K562 (cell line): ENCODE results near the gene RHEB. TPM values are rescaled to one million over a fixed set of nuclear protein-coding genes. Genes with fewer than 3 reads are reported as not detected.
A peak's percentile ranks its signal among the peaks of the same experiment; 100 is the strongest.

Experiments
- ATAC-seq: fragments of 200-7000 bp; cut with Tn5 transposase; 3 replicates; pipeline ENCODE4 v1.9.1; 2020; ENCODE audit warnings: moderate library complexity
- BruUV-seq: library from RNA; stranded (reverse); fragments of 400-500 nt; replicated peaks from 2 replicates; lab custom pipeline; 2021; lab: Mats Ljungman, UMichigan
- CTCF ChIA-PET: fragments of 300-600 bp; formaldehyde crosslinking; extraction: SDS; loops from one replicate; lab custom pipeline; 2021; ENCODE audit warnings: low intra/inter-chr PET ratio; lab: Yijun Ruan, JAX
- POLR2A ChIA-PET: fragments of 300-600, 350-650 bp; sonication (Branson Sonifier 250); formaldehyde crosslinking; extraction: SDS; loops from one replicate; lab custom pipeline; 2021; ENCODE audit warnings: antibody characterized with exemption, inconsistent platforms; lab: Yijun Ruan, JAX
- DNase-seq, 4 experiments: peaks; one replicate each; pipeline versions ENCODE4 v3.0.0 to v3.0.0-alpha.2; 2011 to 2018; ENCODE audit warnings: low spot score in 3 of 4, mixed read lengths in 3 of 4; ENCODE audit errors: extremely low read depth in 1 of 4
- FAIRE-seq: peaks from 2 replicates; lab custom pipeline; 2011; peaks lifted over from hg19 to GRCh38; lab: Jason Lieb, UNC
- H2AFZ ChIP-seq: 2 replicates; pipeline ENCODE4 v1.6.0; 2011; ENCODE audit warnings: low read depth, low read length, control low read depth, inconsistent platforms
- H3K27ac ChIP-seq: fragments of 200-600 bp; 3 replicates; pipeline ENCODE4 v1.8.0; 2011; ENCODE audit warnings: low read depth, mild to moderate bottlenecking, control low read depth, inconsistent platforms, low read length, moderate library complexity, mixed read lengths; ENCODE audit errors: extremely low read depth
- H3K27me3 ChIP-seq, 2 experiments: fragments of 300-600 bp in 1 of 2; 2 replicates in 1 of 2; 3 replicates in 1 of 2; pipeline versions ENCODE4 v1.6.0 to v1.8.0; 2011; ENCODE audit warnings: inconsistent platforms in 2 of 2, low read length in 2 of 2, mild to moderate bottlenecking in 1 of 2, mixed read lengths in 1 of 2, moderate library complexity in 1 of 2; ENCODE audit not compliant: control insufficient read depth in 2 of 2, insufficient read depth in 2 of 2
- H3K36me3 ChIP-seq: fragments of 300-600 bp; 3 replicates; pipeline ENCODE4 v1.8.0; 2011; ENCODE audit warnings: mild to moderate bottlenecking, low read length, inconsistent platforms; ENCODE audit not compliant: control insufficient read depth, insufficient read depth
- H3K4me1 ChIP-seq, 2 experiments: fragments of 200-600 bp in 1 of 2; replicated peaks in 1 of 2; 2 replicates in 1 of 2; 3 replicates in 1 of 2; pipeline versions ENCODE4 v1.5.1 to v1.8.0; 2011; ENCODE audit warnings: inconsistent platforms in 2 of 2, low read length in 2 of 2, mild to moderate bottlenecking in 1 of 2, mixed read lengths in 1 of 2, moderate library complexity in 1 of 2; ENCODE audit not compliant: control insufficient read depth in 2 of 2, insufficient read depth in 2 of 2
- H3K4me2 ChIP-seq: 2 replicates; pipeline ENCODE4 v1.6.1; 2011; ENCODE audit warnings: low read length, control low read depth, inconsistent platforms, mixed read lengths; ENCODE audit not compliant: insufficient read depth
- H3K4me3 ChIP-seq: fragments of 200-600 bp; sonication (generic), shearing (Covaris generic); 2 replicates; pipeline ENCODE4 v1.5.1; 2016; ENCODE audit warnings: control low read depth, inconsistent platforms
- H3K79me2 ChIP-seq: fragments of 200-600 bp; 3 replicates; pipeline ENCODE4 v1.8.0; 2011; ENCODE audit warnings: low read length, inconsistent platforms; ENCODE audit not compliant: control insufficient read depth, insufficient read depth
- H3K9ac ChIP-seq, 2 experiments: 2 replicates each; pipeline versions ENCODE4 v1.6.0 to v1.6.1; 2011; ENCODE audit warnings: low read depth in 2 of 2, low read length in 2 of 2, control low read depth in 1 of 2, inconsistent platforms in 1 of 2, mild to moderate bottlenecking in 1 of 2, mixed read lengths in 1 of 2; ENCODE audit not compliant: insufficient read depth in 1 of 2
- H3K9me1 ChIP-seq: one replicate; pipeline ENCODE4 v1.6.0; 2011; ENCODE audit warnings: inconsistent platforms, mild to moderate bottlenecking, low read length, moderate library complexity; ENCODE audit not compliant: control insufficient read depth, insufficient read depth
- H3K9me3 ChIP-seq: replicated peaks from 2 replicates; pipeline ENCODE4 v1.5.1; 2011; ENCODE audit warnings: low read depth, low read length, inconsistent platforms; ENCODE audit not compliant: control insufficient read depth, insufficient read depth
- H4K20me1 ChIP-seq: replicated peaks from 2 replicates; pipeline ENCODE4 v1.6.1; 2011; ENCODE audit warnings: low read length, inconsistent platforms, mixed read lengths; ENCODE audit not compliant: control insufficient read depth, insufficient read depth
- ADNP ChIP-seq: fragments of 200-800 bp; sonication (Bioruptor generic); IDR thresholded peaks from 2 replicates; pipeline ENCODE4 v1.6.1; 2016; ENCODE audit warnings: missing genetic modification characterization, missing compliant biosample characterization
- ARID2 ChIP-seq: fragments of 450-650 bp; IDR thresholded peaks from 2 replicates; pipeline ENCODE4 v1.6.1; 2017; ENCODE audit warnings: antibody characterized with exemption, mild to moderate bottlenecking
- BCOR ChIP-seq: fragments of 450-650 bp; IDR thresholded peaks from 2 replicates; pipeline ENCODE4 v1.6.1; 2016
- BHLHE40 ChIP-seq: IDR thresholded peaks from 2 replicates; pipeline ENCODE4 v1.6.1; 2011; ENCODE audit warnings: low read length, improper control_type of control experiment
- BRCA1 ChIP-seq, 2 experiments: fragments of 450-650 bp in 1 of 2; sonication (generic) in 1 of 2; formaldehyde crosslinking in 1 of 2; IDR thresholded peaks; 2 replicates each; pipeline versions ENCODE4 v1.5.0 to v1.6.1; 2017 to 2020; ENCODE audit warnings: mild to moderate bottlenecking in 1 of 2, missing genetic modification reagents in 1 of 2
- CBFA2T3 ChIP-seq: fragments of 450-650 bp; IDR thresholded peaks from 2 replicates; pipeline ENCODE4 v1.6.1; 2017
- E2F3 ChIP-seq: fragments of 250-450 bp; sonication (Bioruptor Pico); IDR thresholded peaks from 2 replicates; pipeline ENCODE4 v1.4.0; 2020; ENCODE audit warnings: mild to moderate bottlenecking
- NFATC3 ChIP-seq: fragments of 450-650 bp; IDR thresholded peaks from 2 replicates; pipeline ENCODE4 v1.6.1; 2017; ENCODE audit warnings: mild to moderate bottlenecking
- POU5F1 ChIP-seq: fragments of 150-350 bp; IDR thresholded peaks from 2 replicates; pipeline ENCODE4 v1.6.1; 2014; ENCODE audit warnings: borderline replicate concordance, low read length, low read depth, mild to moderate bottlenecking; ENCODE audit not compliant: partially characterized antibody
- PTBP1 ChIP-seq: fragments of 200-400 bp; formaldehyde crosslinking; IDR thresholded peaks from 2 replicates; pipeline ENCODE4 v1.6.1; 2017; ENCODE audit warnings: low read depth, low read length
- SIX5 ChIP-seq, 2 experiments: IDR thresholded peaks; 2 replicates each; pipeline ENCODE4 v1.6.1; 2011; ENCODE audit warnings: low read length in 2 of 2, borderline replicate concordance in 1 of 2, low read depth in 1 of 2, mild to moderate bottlenecking in 1 of 2, moderate library complexity in 1 of 2; ENCODE audit not compliant: insufficient read depth in 1 of 2
- SMARCA5 ChIP-seq: fragments of 450-650 bp; IDR thresholded peaks from 2 replicates; pipeline ENCODE4 v1.6.1; 2016
- TBP ChIP-seq: optimal IDR thresholded peaks from 2 replicates; pipeline ENCODE3; 2011; ENCODE audit warnings: low read depth, low read length, improper control_type of control experiment
- U2AF2 ChIP-seq: fragments of 200-400 bp; formaldehyde crosslinking; optimal IDR thresholded peaks from 2 replicates; pipeline ENCODE3; 2017; ENCODE audit warnings: low read depth, mild to moderate bottlenecking, low read length
- ZBED1 ChIP-seq: IDR thresholded peaks from 2 replicates; pipeline ENCODE4 v1.6.1; 2014
- ZC3H4 ChIP-seq: sonication (generic); formaldehyde crosslinking; IDR thresholded peaks from 2 replicates; pipeline ENCODE4 v1.9.0; 2021; ENCODE audit warnings: missing genetic modification reagents, borderline replicate concordance
- ZNF232 ChIP-seq: sonication (generic); formaldehyde crosslinking; IDR thresholded peaks from 2 replicates; pipeline ENCODE4 v1.8.0; 2022; ENCODE audit warnings: mild to moderate bottlenecking, missing genetic modification reagents
- WGBS: fragments of 100-300 bp; shearing (Covaris generic); methylation state at CpG from one replicate; pipeline ENCODE4 v1.1.6; 2016; ENCODE audit warnings: low coverage, mixed read lengths; ENCODE audit not compliant: insufficient coverage; ENCODE audit errors: missing lambda C conversion rate; 5-methylcytosine and 5-hydroxymethylcytosine counted together
- in situ Hi-C: fragments of 300-500 bp; cut with MboI; formaldehyde crosslinking; loops from 4 replicates; pipeline ENCODE4 v1.15.0; 2018; ENCODE audit warnings: inconsistent platforms, mixed read lengths
- intact Hi-C: fragments of 100-400 bp; cut with micrococcal nuclease; formaldehyde crosslinking; loops from 2 replicates; pipeline ENCODE4 v1.14.2; 2022
- polyA plus RNA-seq, 8 experiments: library from polyadenylated mRNA; depleted of rRNA in 4 of 8; stranded (reverse) in 5 of 8; unstranded in 3 of 8; fragments of >200 nt; fragmentation: Nextera tagmentation in 2 of 8; fragmentation: Illumina TruSeq in 1 of 8; extraction: Ambion mirVana in 2 of 8; extraction: Trizol in 1 of 8; gene quantifications; 2 replicates each; pipeline versions ENCODE4 v1.2.1 to v1.2.3, GENCODE V29; 2011 to 2014; ENCODE audit warnings: inconsistent platforms in 1 of 8, missing spikeins in 1 of 8
- total RNA-seq, 7 experiments: library from RNA; depleted of rRNA in 6 of 7; stranded (reverse); fragments of >200 nt in 6 of 7; fragmentation: Illumina TruSeq in 2 of 7; extraction: Trizol in 2 of 7; gene quantifications; 2 replicates each; pipeline versions ENCODE4 v1.2.1 to v1.2.3, GENCODE V29; 2011 to 2021; ENCODE audit warnings: low replicate concordance in 1 of 7
- TF ChIP-seq, protein P1 (sequence below): fragments of 450-650 bp; formaldehyde crosslinking; IDR thresholded peaks from 2 replicates; pipeline ENCODE4 v1.4.0; 2022; ENCODE audit warnings: mild to moderate bottlenecking, moderate library complexity
- TF ChIP-seq, protein P2 (sequence below): IDR thresholded peaks from 2 replicates; pipeline ENCODE4 v1.6.1; 2016; ENCODE audit warnings: missing genetic modification characterization, missing compliant biosample characterization

Gene RHEB
- total and polyA plus RNA-seq, 9 of the 15 experiments (the other 6 are each of a cell fraction or from before 2014, with no cell fraction given): 28.5 to 249 (median 182) TPM

DNA sequence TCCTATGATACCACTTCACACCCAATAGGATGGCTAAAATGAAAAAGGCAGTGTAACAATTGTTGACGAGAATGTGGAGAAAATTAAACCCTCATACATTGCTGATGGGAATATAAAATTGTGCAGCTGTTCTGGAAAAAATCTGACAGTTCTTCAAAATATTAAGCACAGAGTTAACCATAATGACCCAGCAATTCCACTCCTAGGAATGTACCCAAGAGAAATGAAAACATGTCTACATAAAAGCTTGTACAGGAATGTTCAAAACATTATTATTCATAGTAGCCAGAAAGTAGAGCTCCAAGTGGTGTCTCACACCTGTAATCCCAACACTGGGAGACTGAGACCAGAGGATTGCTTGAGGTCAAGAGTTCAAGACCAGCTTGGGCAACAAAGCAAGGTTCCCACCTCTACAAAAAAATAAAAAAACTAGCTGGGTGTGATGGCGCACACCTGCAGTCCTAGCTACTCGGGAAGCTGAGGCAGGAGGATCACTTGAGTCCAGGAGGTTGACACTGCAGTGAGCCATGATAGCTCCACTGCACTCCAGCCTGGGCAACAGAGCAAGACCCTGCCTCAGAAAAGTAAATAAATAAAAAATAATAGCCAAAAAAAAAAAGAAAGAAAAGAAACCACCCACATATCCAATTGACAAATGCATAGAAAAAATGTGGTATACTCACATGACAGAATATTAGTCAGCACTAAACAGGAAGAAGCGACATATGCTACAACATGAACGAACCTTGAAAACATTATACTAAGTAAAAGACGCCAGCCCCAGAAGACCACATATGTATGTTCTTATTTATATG is 5.0 kb downstream of the RHEB start (continued):
- TF ChIP-seq ZC3H4 (CRISPR knock-in tag) (no peak), BRCA1 (IDR thresholded peaks at IDR 0.05) (no peak), BRCA1 (CRISPR knock-in tag; IDR thresholded peaks at IDR 0.05) (no peak), BCOR (0 out of 2 replicates have a peak, but pooled peaks have one; percentile 59), POU5F1 (no peak), E2F3 (CRISPR knock-in tag) (no peak), NFATC3 (no peak), ZBED1 (no peak), SMARCA5 (peak; percentile 42; the same call in 1 of the 2 replicates), ADNP (tag) (no peak)

DNA sequence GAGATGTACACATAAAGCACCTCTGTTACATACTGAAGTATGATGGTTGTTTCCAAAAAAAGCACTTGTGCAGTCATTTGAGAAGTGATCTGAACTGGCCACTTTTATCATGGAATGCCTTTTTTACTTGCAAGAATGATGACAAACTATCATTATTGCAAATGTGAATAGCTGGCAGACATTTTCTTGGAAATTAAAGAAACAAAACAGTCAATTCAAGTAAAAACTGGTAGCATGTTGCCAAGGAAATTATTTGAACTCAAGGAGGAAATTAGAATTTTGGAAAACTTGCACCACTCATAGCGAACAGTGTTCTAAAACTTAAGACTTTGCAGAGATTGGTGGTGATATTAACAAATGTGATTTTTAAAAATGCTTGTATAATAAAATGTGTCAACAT is 6.6 kb downstream of the RHEB start:
- intact Hi-C loops (no loop called here), in situ Hi-C loops (no loop called here)
- peaks cover 81% of the 10 kb centered on the region for H4K20me1 ChIP-seq
- H3K4me1 ChIP-seq: peaks cover 14 to 45% of the 10 kb centered on the region in 2 experiments
- TF ChIP-seq U2AF2 (no peak), CBFA2T3 (no peak), BHLHE40 (no peak), ZNF232 (CRISPR knock-in tag) (no peak), PTBP1 (no peak), SIX5 (IDR thresholded peaks at IDR 0.05; ENCODE audit: borderline replicate concordance in 1 of 2, insufficient read depth in 1 of 2, low read depth in 1 of 2, low read length in 2 of 2) (no peak), TBP (no peak), ARID2 (no peak)
- TF ChIP-seq, protein P1, sequence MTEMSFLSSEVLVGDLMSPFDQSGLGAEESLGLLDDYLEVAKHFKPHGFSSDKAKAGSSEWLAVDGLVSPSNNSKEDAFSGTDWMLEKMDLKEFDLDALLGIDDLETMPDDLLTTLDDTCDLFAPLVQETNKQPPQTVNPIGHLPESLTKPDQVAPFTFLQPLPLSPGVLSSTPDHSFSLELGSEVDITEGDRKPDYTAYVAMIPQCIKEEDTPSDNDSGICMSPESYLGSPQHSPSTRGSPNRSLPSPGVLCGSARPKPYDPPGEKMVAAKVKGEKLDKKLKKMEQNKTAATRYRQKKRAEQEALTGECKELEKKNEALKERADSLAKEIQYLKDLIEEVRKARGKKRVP (CRISPR knock-in tag): no peak
- TF ChIP-seq, protein P2, sequence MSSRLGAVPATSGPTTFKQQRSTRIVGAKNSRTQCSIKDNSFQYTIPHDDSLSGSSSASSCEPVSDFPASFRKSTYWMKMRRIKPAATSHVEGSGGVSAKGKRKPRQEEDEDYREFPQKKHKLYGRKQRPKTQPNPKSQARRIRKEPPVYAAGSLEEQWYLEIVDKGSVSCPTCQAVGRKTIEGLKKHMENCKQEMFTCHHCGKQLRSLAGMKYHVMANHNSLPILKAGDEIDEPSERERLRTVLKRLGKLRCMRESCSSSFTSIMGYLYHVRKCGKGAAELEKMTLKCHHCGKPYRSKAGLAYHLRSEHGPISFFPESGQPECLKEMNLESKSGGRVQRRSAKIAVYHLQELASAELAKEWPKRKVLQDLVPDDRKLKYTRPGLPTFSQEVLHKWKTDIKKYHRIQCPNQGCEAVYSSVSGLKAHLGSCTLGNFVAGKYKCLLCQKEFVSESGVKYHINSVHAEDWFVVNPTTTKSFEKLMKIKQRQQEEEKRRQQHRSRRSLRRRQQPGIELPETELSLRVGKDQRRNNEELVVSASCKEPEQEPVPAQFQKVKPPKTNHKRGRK (tag): no peak
- CTCF ChIA-PET: no interaction called here
- ATAC-seq (no peak), FAIRE-seq (no peak), DNase-seq (no peak)
- no peak overlapping the region for H3K9ac ChIP-seq
- no peak overlapping the region for H3K4me3 ChIP-seq
- POLR2A ChIA-PET: interaction anchor here (0.8 to 1.1 kb wide), 4 partner anchors 15 to 26 kb away, joined by 3 to 4 read pairs (median 4); no protein-coding TSS in a partner anchor
- no peak overlapping the region for H2AFZ ChIP-seq
- no peaks in the 10 kb centered on the region for H3K9me3 ChIP-seq
- no TSS peak for BruUV-seq
- no peaks in the 10 kb centered on the region for H3K27me3 ChIP-seq
- no peak overlapping the region for H3K4me2 ChIP-seq
- H3K9me1 ChIP-seq: peaks cover 5% of the 10 kb centered on the region
- H3K27ac ChIP-seq: no peak overlapping the region
- peaks cover 100% of the 10 kb centered on the region for H3K79me2 ChIP-seq
- 96% methylated on average over 1 of the region's 1 CpG for WGBS
- H3K36me3 ChIP-seq: peaks cover 44% of the 10 kb centered on the region
